Ramos (cell line): ENCODE measurements around the gene ARHGAP33.

Experiments
- in situ Hi-C: fragments of 300-500 bp; cut with MboI; formaldehyde crosslinking; loops from one replicate; pipeline ENCODE4 v1.14.3; 2022; ENCODE audit warnings: low sequenced_read_pairs; ENCODE audit not compliant: unreplicated experiment

ARHGAP33 gene

GRCh38 chr19:35775298-35776101 is at the start of gene ARHGAP33:
TSS of gene ARHGAP33 (plus strand) at chr19:35775564. CDS start at chr19:35775659, 95 bp downstream.
- in situ Hi-C loops: no loop called here

GRCh38 chr19:35727053-35727955 is 48.1 kb upstream of the ARHGAP33 start:
- in situ Hi-C loops: no loop called here

GRCh38 chr19:35727956-35728706 is 47.2 kb upstream of the ARHGAP33 start:
- in situ Hi-C loops: no loop called here

- in situ Hi-C loops: no loop called here
Observed at GRCh38 chr19:35729021-35729420, 46.3 kb upstream of the ARHGAP33 start.

- in situ Hi-C loops: no loop called here
Observed at GRCh38 chr19:35729763-35730162, 45.6 kb upstream of the ARHGAP33 start.

GRCh38 chr19:35730326-35730725 is 45.0 kb upstream of the ARHGAP33 start:
- in situ Hi-C loops: no loop called here

- in situ Hi-C loops: no loop called here
Observed at GRCh38 chr19:35731353-35731752, 44.0 kb upstream of the ARHGAP33 start.

- in situ Hi-C loops: no loop called here
Observed at GRCh38 chr19:35731779-35732405, 43.5 kb upstream of the ARHGAP33 start.

GRCh38 chr19:35732540-35733179 is 42.7 kb upstream of the ARHGAP33 start:
- in situ Hi-C loops: no loop called here

GRCh38 chr19:35733180-35734125 is 41.9 kb upstream of the ARHGAP33 start:
- in situ Hi-C loops: no loop called here

GRCh38 chr19:35734273-35734672 is 41.1 kb upstream of the ARHGAP33 start:
- in situ Hi-C loops: no loop called here

- in situ Hi-C loops: no loop called here
Observed at GRCh38 chr19:35734889-35735288, 40.5 kb upstream of the ARHGAP33 start.

- in situ Hi-C loops: no loop called here
Observed at GRCh38 chr19:35736913-35737886, 38.2 kb upstream of the ARHGAP33 start.

GRCh38 chr19:35738021-35738886 is 37.1 kb upstream of the ARHGAP33 start:
- in situ Hi-C loops: no loop called here

GRCh38 chr19:35738887-35739229 is 36.5 kb upstream of the ARHGAP33 start:
- in situ Hi-C loops: no loop called here

- in situ Hi-C loops: no loop called here
Observed at GRCh38 chr19:35739275-35740107, 35.9 kb upstream of the ARHGAP33 start.
